Measurements from ENCODE around the gene PRMT9. TPM values are rescaled to one million over a fixed set of nuclear protein-coding genes. Genes with fewer than 3 reads are reported as not detected.

PRMT9 gene
- total and polyA plus RNA-seq, 10 of the 15 experiments (the other 5 are each of a cell fraction or from before 2014, with no cell fraction given): 4.1 to 11.8 (median 7.6) TPM

DNA sequence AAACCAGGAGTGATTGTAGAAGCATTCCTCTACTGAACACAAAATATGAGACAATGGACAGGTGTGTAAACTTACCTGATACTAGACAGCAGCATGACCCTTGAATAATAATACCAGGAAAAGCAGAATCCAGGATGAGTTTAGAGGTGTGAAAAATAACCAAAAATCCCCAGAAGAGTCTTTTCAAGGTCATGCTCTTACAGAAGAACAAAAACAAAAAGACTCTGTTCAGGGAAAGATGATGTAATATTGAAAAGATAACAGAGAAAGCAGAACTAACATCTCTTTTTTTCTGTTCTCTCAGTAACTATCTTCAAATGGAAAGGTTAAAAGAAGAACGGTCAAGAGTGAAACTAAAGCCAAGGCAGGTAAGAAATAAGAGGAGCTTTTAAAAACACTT, 33.9 kb upstream of the PRMT9 start:
- CTCF ChIA-PET: interaction anchor here (0.7 to 2.2 kb wide), 7 partner anchors 12 to 149 kb away, joined by 3 to 15 read pairs (median 3); no protein-coding TSS in a partner anchor
- intact Hi-C loops (cut with micrococcal nuclease; ENCODE audit: unreplicated experiment): no loop called here
- in situ Hi-C loops (cut with MboI): no loop called here
- no peaks in the 10 kb centered on the region for H3K36me3 ChIP-seq (ENCODE audit: control insufficient read depth in 2 of 2, insufficient read depth in 2 of 2, low read length in 1 of 2)
- no peaks in the 10 kb centered on the region for H4K20me1 ChIP-seq (ENCODE audit: control insufficient read depth, insufficient read depth)
- no peaks in the 10 kb centered on the region for H3K79me2 ChIP-seq (ENCODE audit: control insufficient read depth, insufficient read depth, low read length)
- no peak overlapping the region; the same call in 1 of the 2 replicates for H3K4me3 ChIP-seq
- H3K27me3 ChIP-seq (replicated peaks in 1 of 2; ENCODE audit: control insufficient read depth in 2 of 2, insufficient read depth in 2 of 2, low read length in 1 of 2): no peaks in the 10 kb centered on the region
- POLR2A ChIA-PET: interaction anchor here (0.7 to 1.5 kb wide), 3 partner anchors 12 to 23 kb away, joined by 4 to 5 read pairs (median 5); no protein-coding TSS in a partner anchor
- no peak overlapping the region for H3K9ac ChIP-seq (ENCODE audit: control insufficient read depth, insufficient read depth, low read length)
- H2AFZ ChIP-seq (ENCODE audit: control insufficient read depth, low read depth, low read length): no peak overlapping the region
- ATAC-seq (peak; percentile 91), DNase-seq (ENCODE audit: low read depth, low spot score) (no peak), FAIRE-seq (peak; percentile 84)
- no peaks in the 10 kb centered on the region for H3K9me3 ChIP-seq (replicated peaks; ENCODE audit: control insufficient read depth, insufficient read depth, low read length)
- H3K27ac ChIP-seq (ENCODE audit: control insufficient read depth, insufficient read depth): peak overlapping the region; percentile 36; the same call in 1 of the 2 replicates
- H3K4me2 ChIP-seq (ENCODE audit: control insufficient read depth, insufficient read depth): no peak overlapping the region; the same call in 1 of the 2 replicates
- SMC1A ChIA-PET (ENCODE audit: uncharacterized antibody, unreplicated experiment): interaction anchor here (0.8 to 2.2 kb wide), 6 partner anchors 8 to 148 kb away, joined by 3 to 16 read pairs (median 5); partner anchors contain the start of genes ARHGAP10 and PRMT9
- BruUV-seq (replicated peaks): no TSS peak
- RAD21 ChIA-PET (ENCODE audit: unreplicated experiment): interaction anchor here (1.0 to 1.5 kb wide), 5 partner anchors 14 to 149 kb away, joined by 3 to 8 read pairs (median 6); partner anchors contain the start of gene ARHGAP10
- 0% methylated on average over 1 of the region's 1 CpG for WGBS (ENCODE audit: insufficient coverage, insufficient replicate concordance, low lambda C conversion rate, missing lambda C conversion rate)
- H3K4me1 ChIP-seq (ENCODE audit: control insufficient read depth, insufficient read depth, low read length): peaks cover 15% of the 10 kb centered on the region
- TF ChIP-seq KAT2A (conservative IDR thresholded peaks at IDR 0.05; ENCODE audit: control insufficient read depth, low read depth, low read length) (no peak), HDGF (IDR thresholded peaks at IDR 0.05) (no peak), POLR2A (IDR thresholded peaks at IDR 0.05; ENCODE audit: low read depth, low read length) (no peak), SMAD1 (IDR thresholded peaks at IDR 0.05; ENCODE audit: low read depth, partially characterized antibody) (no peak), GABPA (IDR thresholded peaks at IDR 0.05; ENCODE audit: low read depth) (no peak), RBBP5 (conservative IDR thresholded peaks at IDR 0.05) (no peak), NRF1 (conservative IDR thresholded peaks at IDR 0.05; ENCODE audit: low read depth, low read length) (no peak), MEF2B (IDR thresholded peaks at IDR 0.05; ENCODE audit: partially characterized antibody, poor library complexity, severe bottlenecking) (peak; percentile 40), NR2C1 (IDR thresholded peaks at IDR 0.05) (no peak), RB1 (IDR thresholded peaks at IDR 0.05; ENCODE audit: borderline replicate concordance) (no peak), RELA (IDR thresholded peaks at IDR 0.05; ENCODE audit: borderline replicate concordance, partially characterized antibody) (peak; percentile 13), SPI1 (IDR thresholded peaks at IDR 0.05; ENCODE audit: borderline replicate concordance, insufficient read depth, low read depth, low read length) (no peak), MTA2 (IDR thresholded peaks at IDR 0.05; ENCODE audit: low read depth) (peak; percentile 75)
- TF ChIP-seq, protein P1, sequence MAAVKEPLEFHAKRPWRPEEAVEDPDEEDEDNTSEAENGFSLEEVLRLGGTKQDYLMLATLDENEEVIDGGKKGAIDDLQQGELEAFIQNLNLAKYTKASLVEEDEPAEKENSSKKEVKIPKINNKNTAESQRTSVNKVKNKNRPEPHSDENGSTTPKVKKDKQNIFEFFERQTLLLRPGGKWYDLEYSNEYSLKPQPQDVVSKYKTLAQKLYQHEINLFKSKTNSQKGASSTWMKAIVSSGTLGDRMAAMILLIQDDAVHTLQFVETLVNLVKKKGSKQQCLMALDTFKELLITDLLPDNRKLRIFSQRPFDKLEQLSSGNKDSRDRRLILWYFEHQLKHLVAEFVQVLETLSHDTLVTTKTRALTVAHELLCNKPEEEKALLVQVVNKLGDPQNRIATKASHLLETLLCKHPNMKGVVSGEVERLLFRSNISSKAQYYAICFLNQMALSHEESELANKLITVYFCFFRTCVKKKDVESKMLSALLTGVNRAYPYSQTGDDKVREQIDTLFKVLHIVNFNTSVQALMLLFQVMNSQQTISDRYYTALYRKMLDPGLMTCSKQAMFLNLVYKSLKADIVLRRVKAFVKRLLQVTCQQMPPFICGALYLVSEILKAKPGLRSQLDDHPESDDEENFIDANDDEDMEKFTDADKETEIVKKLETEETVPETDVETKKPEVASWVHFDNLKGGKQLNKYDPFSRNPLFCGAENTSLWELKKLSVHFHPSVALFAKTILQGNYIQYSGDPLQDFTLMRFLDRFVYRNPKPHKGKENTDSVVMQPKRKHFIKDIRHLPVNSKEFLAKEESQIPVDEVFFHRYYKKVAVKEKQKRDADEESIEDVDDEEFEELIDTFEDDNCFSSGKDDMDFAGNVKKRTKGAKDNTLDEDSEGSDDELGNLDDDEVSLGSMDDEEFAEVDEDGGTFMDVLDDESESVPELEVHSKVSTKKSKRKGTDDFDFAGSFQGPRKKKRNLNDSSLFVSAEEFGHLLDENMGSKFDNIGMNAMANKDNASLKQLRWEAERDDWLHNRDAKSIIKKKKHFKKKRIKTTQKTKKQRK (IDR thresholded peaks at IDR 0.05; ENCODE audit: low read depth, low read length): no peak
- TF ChIP-seq, protein P2, sequence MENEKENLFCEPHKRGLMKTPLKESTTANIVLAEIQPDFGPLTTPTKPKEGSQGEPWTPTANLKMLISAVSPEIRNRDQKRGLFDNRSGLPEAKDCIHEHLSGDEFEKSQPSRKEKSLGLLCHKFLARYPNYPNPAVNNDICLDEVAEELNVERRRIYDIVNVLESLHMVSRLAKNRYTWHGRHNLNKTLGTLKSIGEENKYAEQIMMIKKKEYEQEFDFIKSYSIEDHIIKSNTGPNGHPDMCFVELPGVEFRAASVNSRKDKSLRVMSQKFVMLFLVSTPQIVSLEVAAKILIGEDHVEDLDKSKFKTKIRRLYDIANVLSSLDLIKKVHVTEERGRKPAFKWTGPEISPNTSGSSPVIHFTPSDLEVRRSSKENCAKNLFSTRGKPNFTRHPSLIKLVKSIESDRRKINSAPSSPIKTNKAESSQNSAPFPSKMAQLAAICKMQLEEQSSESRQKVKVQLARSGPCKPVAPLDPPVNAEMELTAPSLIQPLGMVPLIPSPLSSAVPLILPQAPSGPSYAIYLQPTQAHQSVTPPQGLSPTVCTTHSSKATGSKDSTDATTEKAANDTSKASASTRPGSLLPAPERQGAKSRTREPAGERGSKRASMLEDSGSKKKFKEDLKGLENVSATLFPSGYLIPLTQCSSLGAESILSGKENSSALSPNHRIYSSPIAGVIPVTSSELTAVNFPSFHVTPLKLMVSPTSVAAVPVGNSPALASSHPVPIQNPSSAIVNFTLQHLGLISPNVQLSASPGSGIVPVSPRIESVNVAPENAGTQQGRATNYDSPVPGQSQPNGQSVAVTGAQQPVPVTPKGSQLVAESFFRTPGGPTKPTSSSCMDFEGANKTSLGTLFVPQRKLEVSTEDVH (IDR thresholded peaks at IDR 0.05; ENCODE audit: low read depth, partially characterized antibody): no peak
- TF ChIP-seq, protein P3, sequence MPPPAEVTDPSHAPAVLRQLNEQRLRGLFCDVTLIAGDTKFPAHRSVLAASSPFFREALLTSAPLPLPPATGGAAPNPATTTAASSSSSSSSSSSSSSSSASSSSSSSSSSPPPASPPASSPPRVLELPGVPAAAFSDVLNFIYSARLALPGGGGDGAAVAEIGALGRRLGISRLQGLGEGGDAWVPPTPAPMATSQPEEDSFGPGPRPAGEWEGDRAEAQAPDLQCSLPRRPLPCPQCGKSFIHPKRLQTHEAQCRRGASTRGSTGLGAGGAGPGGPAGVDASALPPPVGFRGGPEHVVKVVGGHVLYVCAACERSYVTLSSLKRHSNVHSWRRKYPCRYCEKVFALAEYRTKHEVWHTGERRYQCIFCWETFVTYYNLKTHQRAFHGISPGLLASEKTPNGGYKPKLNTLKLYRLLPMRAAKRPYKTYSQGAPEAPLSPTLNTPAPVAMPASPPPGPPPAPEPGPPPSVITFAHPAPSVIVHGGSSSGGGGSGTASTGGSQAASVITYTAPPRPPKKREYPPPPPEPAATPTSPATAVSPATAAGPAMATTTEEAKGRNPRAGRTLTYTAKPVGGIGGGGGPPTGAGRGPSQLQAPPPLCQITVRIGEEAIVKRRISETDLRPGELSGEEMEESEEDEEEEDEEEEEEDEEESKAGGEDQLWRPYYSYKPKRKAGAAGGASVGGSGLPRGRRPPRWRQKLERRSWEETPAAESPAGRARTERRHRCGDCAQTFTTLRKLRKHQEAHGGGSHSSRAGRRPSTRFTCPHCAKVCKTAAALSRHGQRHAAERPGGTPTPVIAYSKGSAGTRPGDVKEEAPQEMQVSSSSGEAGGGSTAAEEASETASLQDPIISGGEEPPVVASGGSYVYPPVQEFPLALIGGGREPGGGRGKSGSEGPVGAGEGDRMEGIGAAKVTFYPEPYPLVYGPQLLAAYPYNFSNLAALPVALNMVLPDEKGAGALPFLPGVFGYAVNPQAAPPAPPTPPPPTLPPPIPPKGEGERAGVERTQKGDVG (CRISPR knock-in tag; IDR thresholded peaks at IDR 0.05): no peak

Data from GM12878 (cell line).